Adrenal gland (tissue), 12 donors: ENCODE data around the gene EIF4H. TPM values are rescaled to one million over a fixed set of nuclear protein-coding genes. Genes with fewer than 3 reads are reported as not detected.

Experiments
- DNase-seq, 7 donors: peaks; one replicate each; pipeline ENCODE4 v3.0.0-alpha.2; 2019 to 2020
- H3K27ac ChIP-seq, 5 donors: fragments of 200-600 bp; sonication (generic) in 4 of 5; 1 replicate in 3 of 5; 2 replicates in 2 of 5; pipeline versions ENCODE4 v1.5.1 to v1.8.0; 2016 to 2020; ENCODE audit warnings: mild to moderate bottlenecking in 1 of 5
- H3K27me3 ChIP-seq: fragments of 200-600 bp; 2 replicates; pipeline ENCODE4 v1.8.0; 2021
- H3K36me3 ChIP-seq, 2 donors: fragments of 200-600 bp; replicated peaks in 1 of 2; 1 replicate in 1 of 2; 2 replicates in 1 of 2; pipeline versions ENCODE4 v1.5.1 to v1.8.0; 2018 to 2022
- H3K4me1 ChIP-seq, 2 donors: fragments of 200-600 bp; replicated peaks in 1 of 2; 1 replicate in 1 of 2; 2 replicates in 1 of 2; pipeline versions ENCODE4 v1.5.1 to v1.8.0; 2018 to 2021
- H3K4me3 ChIP-seq, 4 donors: fragments of 200-600 bp; sonication (generic) in 3 of 4; one replicate each; pipeline ENCODE4 v1.5.1; 2016 to 2018
- H3K9me3 ChIP-seq, 3 donors: fragments of 200-600 bp; sonication (generic) in 1 of 3; replicated peaks in 1 of 3; 1 replicate in 2 of 3; 2 replicates in 1 of 3; pipeline versions ENCODE4 v1.5.1 to v1.8.0; 2016 to 2021
- CTCF ChIP-seq, 6 experiments: fragments of 450-650 bp in 4 of 6; fragments of 200-600 bp in 2 of 6; sonication (generic) in 1 of 6; IDR thresholded peaks; 1 replicate in 5 of 6; 2 replicates in 1 of 6; pipeline versions ENCODE4 v1.5.1 to v1.8.0; 2016 to 2021; ENCODE audit warnings: antibody characterized with exemption in 6 of 6, mild to moderate bottlenecking in 2 of 6, moderate library complexity in 1 of 6
- POLR2A ChIP-seq, 2 donors: fragments of 450-650 bp; IDR thresholded peaks; one replicate each; pipeline ENCODE4 v1.6.1; 2017; ENCODE audit warnings: antibody characterized with exemption in 2 of 2, mild to moderate bottlenecking in 2 of 2, moderate library complexity in 1 of 2
- WGBS, 4 donors: extraction: QIAGEN DNeasy Blood & Tissue Kit in 2 of 4; methylation state at CpG; one replicate each; pipeline versions ENCODE4 v1.1.5 to v1.1.7; 2013 to 2017; 5-methylcytosine and 5-hydroxymethylcytosine counted together
- intact Hi-C, 2 donors: fragments of 100-400 bp; cut with DNase I; formaldehyde crosslinking; loops; one replicate each; pipeline versions ENCODE4 v1.14.1 to v1.15.0; 2022 to 2023
- microRNA counts, 2 donors: library from miRNA; unstranded; fragments of <30 nt; microRNA quantifications; one replicate each; lab custom pipeline; 2016
- microRNA-seq, 3 donors: library from miRNA; unstranded; fragments of <30 nt; microRNA quantifications; one replicate each; pipeline ENCODE4, GENCODE V29; 2017 to 2020
- polyA plus RNA-seq, 3 donors: library from polyadenylated mRNA; stranded (reverse); fragments of 200-250 nt in 2 of 3; fragments of 350-450 nt in 1 of 3; fragmentation: Illumina TruSeq in 1 of 3; extraction: RNeasy Lipid Tissue Mini Kit (QIAGEN cat#74804) in 1 of 3; gene quantifications; one replicate each; pipeline ENCODE4 v1.2.3, GENCODE V29; 2013 to 2014
- small RNA-seq, 2 donors: library from RNA; depleted of rRNA; stranded (forward); fragments of <200 nt; gene quantifications; one replicate each; pipeline ENCODE3, GENCODE V24; 2016
- total RNA-seq, 9 donors: library from RNA; depleted of rRNA in 4 of 9; stranded (reverse); fragments of >200 nt in 4 of 9; fragments of 120-200 nt in 1 of 9; fragmentation: NEBNext Ultra II Directional in 1 of 9; extraction: Animal tissue kit (Norgen Biotek cat#: 25700) in 1 of 9; gene quantifications; one replicate each; pipeline versions ENCODE4 v1.1.0 to v1.2.4, GENCODE V29; 2013 to 2023
- donor health status: healthy with polysubstance abuse.
- donor health status: Bipolar disorder and iron deficiency.
- donor health status: DM: yes; HTN: yes; CAD: no.
- donor health status: DM: no; HTN: no; CAD: no.
- donor health status: DM: no; HTN: no; CAD: no.
- donor health status: DM: yes; HTN: yes; CAD: no.

Gene EIF4H
- total and polyA plus RNA-seq, 12 donors: 108 to 364 (median 252) TPM

GRCh38 chr7:74240482-74240881 is 66.3 kb downstream of the EIF4H start:
- intact Hi-C loops: no loop called here
- WGBS, 4 donors: 71 to 86% (median 73%) methylated on average over 4 of the region's 4 CpGs
- H3K4me1 ChIP-seq: no peaks in the 10 kb centered on the region
- no peak overlapping the region for H3K4me3 ChIP-seq
- no peaks in the 10 kb centered on the region for H3K27me3 ChIP-seq
- no peak overlapping the region for H3K27ac ChIP-seq
- H3K9me3 ChIP-seq: no peaks in the 10 kb centered on the region
- DNase-seq: peak in 2 of 7 donors; percentile 35 to 38
- TF ChIP-seq POLR2A (IDR thresholded peaks at IDR 0.05) (no peak), CTCF (IDR thresholded peaks at IDR 0.05) (no peak)
- peaks cover 0 to 39% of the 10 kb centered on the region in 2 donors for H3K36me3 ChIP-seq

GRCh38 chr7:74242122-74242443 is 67.9 kb downstream of the EIF4H start:
- no peaks in the 10 kb centered on the region for H3K4me1 ChIP-seq
- H3K36me3 ChIP-seq: peaks cover 0 to 27% of the 10 kb centered on the region in 2 donors
- no peak overlapping the region for H3K4me3 ChIP-seq
- TF ChIP-seq POLR2A (IDR thresholded peaks at IDR 0.05): no peak
- TF ChIP-seq CTCF (IDR thresholded peaks at IDR 0.05): no peak
- DNase-seq: no peak
- intact Hi-C loops: no loop called here
- no peak overlapping the region for H3K27ac ChIP-seq
- H3K9me3 ChIP-seq: no peaks in the 10 kb centered on the region
- H3K27me3 ChIP-seq: no peaks in the 10 kb centered on the region
- WGBS, 4 donors: 75 to 95% (median 88%) methylated on average over 6 of the region's 6 CpGs

GRCh38 chr7:74246497-74246896 is 72.3 kb downstream of the EIF4H start:
- intact Hi-C loops: no loop called here
- Histone ChIP-seq H3K4me3 (no peak overlapping the region), H3K4me1 (no peaks in the 10 kb centered on the region), H3K27ac (no peak overlapping the region), H3K9me3 (no peaks in the 10 kb centered on the region), H3K27me3 (no peaks in the 10 kb centered on the region), H3K36me3 (peaks cover 0 to 55% of the 10 kb centered on the region in 2 donors)
- WGBS, 4 donors: 38 to 59% (median 44%) methylated on average over 4 of the region's 4 CpGs
- no peak for DNase-seq
- no peak for TF ChIP-seq CTCF (IDR thresholded peaks at IDR 0.05)
- no peak for TF ChIP-seq POLR2A (IDR thresholded peaks at IDR 0.05)

MicroRNA genes within 50 kb of the gene (microRNA counts, 767-probe panel; counts per million panel counts)
- microRNA hsa-miR-590-3p (lab: Ali Mortazavi, UCI) (0 counts per million in 2 donors), microRNA hsa-miR-590-5p (lab: Ali Mortazavi, UCI) (3,536 to 4,020 counts per million in 2 donors)

Small RNA genes lying within 50 kb of the gene (microRNA-seq; reads per million reads assigned to microRNA genes)
- 86.6 to 294 (median 201) reads per million in 3 donors for gene MIR590

Small RNA genes lying within 50 kb of the gene (small RNA-seq; reads per million reads assigned to genes)
- 0.42 to 0.71 reads per million in 2 donors for gene MIR590

Other genes with a start within 250 kb of the EIF4H start
- gene ELN, start 146.2 kb upstream of the EIF4H start, total RNA-seq: 10 to 100 TPM in 7 of 9 donors, 1 to 10 TPM in 2; 7.0 to 25.6 (median 15.6) TPM
- 100 to 1,000 TPM in 1 of 3 donors, 10 to 100 TPM in 1, 1 to 10 TPM in 1; 4.6 to 107 (median 33.4) TPM for gene ELN, start 146.2 kb upstream of the EIF4H start, polyA plus RNA-seq
- gene LIMK1, start 90.6 kb upstream of the EIF4H start, total RNA-seq: 10 to 100 TPM; 17.7 to 32.1 (median 21.8) TPM
- gene LIMK1, start 90.6 kb upstream of the EIF4H start, polyA plus RNA-seq: 10 to 100 TPM in 1 of 3 donors, 1 to 10 TPM in 2; 7.2 to 18.6 (median 8.9) TPM
- gene LAT2, start 35.6 kb downstream of the EIF4H start, total RNA-seq: 10 to 100 TPM in 7 of 9 donors, 1 to 10 TPM in 2; 1.7 to 16.9 (median 13.9) TPM
- 10 to 100 TPM in 1 of 3 donors, 1 to 10 TPM in 2; 5.5 to 14.3 (median 9.5) TPM for gene LAT2, start 35.6 kb downstream of the EIF4H start, polyA plus RNA-seq
- gene RFC2, start 80.0 kb downstream of the EIF4H start, total RNA-seq: 10 to 100 TPM; 12.0 to 23.2 (median 15.1) TPM
- 10 to 100 TPM in 2 of 3 donors, 1 to 10 TPM in 1; 9.3 to 18.0 (median 12.3) TPM for gene RFC2, start 80.0 kb downstream of the EIF4H start, polyA plus RNA-seq
- gene CLIP2, start 115.1 kb downstream of the EIF4H start, total RNA-seq: 10 to 100 TPM in 8 of 9 donors, 1 to 10 TPM in 1; 8.3 to 48.6 (median 26.3) TPM
- gene CLIP2, start 115.1 kb downstream of the EIF4H start, polyA plus RNA-seq: 10 to 100 TPM in 1 of 3 donors, 1 to 10 TPM in 2; 6.8 to 27.7 (median 8.2) TPM